OCI-LY7 (cell line): ENCODE results near the gene TMEM59L. TPM values are rescaled to one million over a fixed set of nuclear protein-coding genes. Genes with fewer than 3 reads are reported as not detected.

Experiments used
- BruUV-seq: library from RNA; stranded (reverse); fragments of 400-500 nt; replicated peaks from 2 replicates; lab custom pipeline; 2021; lab: Mats Ljungman, UMichigan
- CTCF ChIA-PET: fragments of 300-600 bp; sonication (Branson Sonifier 250); formaldehyde crosslinking; loops from one replicate; lab custom pipeline; 2022; ENCODE audit warnings: antibody characterized with exemption; ENCODE audit not compliant: unreplicated experiment; lab: Charles Lee
- POLR2A ChIA-PET: fragments of 300-600 bp; sonication (Branson Sonifier 250); formaldehyde crosslinking; loops from one replicate; lab custom pipeline; 2022; ENCODE audit warnings: antibody characterized with exemption; lab: Charles Lee
- DNase-seq: peaks from one replicate; pipeline ENCODE4 v3.0.0-alpha.2; 2015; ENCODE audit warnings: low spot score
- H2AFZ ChIP-seq: fragments of 200-600 bp; sonication (generic), shearing (Covaris generic); 2 replicates; pipeline ENCODE4 v1.6.1; 2014; ENCODE audit warnings: mild to moderate bottlenecking, antibody characterized with exemption, low read length, moderate library complexity
- H3K27ac ChIP-seq: fragments of 200-600 bp; sonication (generic); 2 replicates; pipeline ENCODE4 v1.5.1; 2014; ENCODE audit warnings: mixed run types, low read depth, mild to moderate bottlenecking, moderate library complexity, low read length, inconsistent platforms; ENCODE audit not compliant: poor library complexity, severe bottlenecking
- H3K36me3 ChIP-seq: fragments of 200-600 bp; sonication (generic); 2 replicates; pipeline ENCODE4 v1.6.1; 2014; ENCODE audit warnings: mild to moderate bottlenecking, antibody characterized with exemption, low read length, moderate library complexity, mixed read lengths; ENCODE audit not compliant: insufficient read depth
- H3K4me1 ChIP-seq: fragments of 200-600 bp; sonication (generic); 2 replicates; pipeline ENCODE4 v1.5.1; 2014; ENCODE audit warnings: mild to moderate bottlenecking, low read length; ENCODE audit not compliant: insufficient read depth, poor library complexity, severe bottlenecking
- H3K4me2 ChIP-seq: fragments of 200-600 bp; sonication (generic); 2 replicates; pipeline ENCODE4 v1.6.1; 2014; ENCODE audit warnings: mild to moderate bottlenecking, low read length
- H3K4me3 ChIP-seq: fragments of 200-600 bp; sonication (generic); 2 replicates; pipeline ENCODE4 v1.5.1; 2014; ENCODE audit warnings: mild to moderate bottlenecking, low read depth, low read length; ENCODE audit not compliant: poor library complexity, severe bottlenecking
- H3K79me2 ChIP-seq: fragments of 200-600 bp; sonication (generic); 2 replicates; pipeline ENCODE4 v1.6.1; 2016; ENCODE audit warnings: low read depth, mild to moderate bottlenecking, low read length, moderate library complexity, mixed read lengths; ENCODE audit not compliant: insufficient read depth
- H3K9me2 ChIP-seq: fragments of 200-600 bp; sonication (generic); 2 replicates; pipeline ENCODE4 v1.6.1; 2016; ENCODE audit warnings: mild to moderate bottlenecking, low read length, mixed read lengths; ENCODE audit not compliant: insufficient read depth
- H3K9me3 ChIP-seq: fragments of 200-600 bp; sonication (generic); 2 replicates; pipeline ENCODE4 v1.6.1; 2014; ENCODE audit warnings: mild to moderate bottlenecking, mixed run types, low read length, mixed read lengths
- H4K20me1 ChIP-seq: fragments of 200-600 bp; sonication (generic); 2 replicates; pipeline ENCODE4 v1.6.1; 2014; ENCODE audit warnings: mild to moderate bottlenecking, antibody characterized with exemption, low read length, moderate library complexity, mixed read lengths; ENCODE audit not compliant: insufficient read depth
- CTCF ChIP-seq: fragments of 200-600 bp; sonication (generic); conservative IDR thresholded peaks from 2 replicates; pipeline ENCODE4 v1.5.1; 2014; ENCODE audit warnings: mild to moderate bottlenecking, antibody characterized with exemption, low read length, moderate library complexity, mixed read lengths
- EZH2phosphoT487 ChIP-seq: fragments of 200-600 bp; sonication (generic); IDR thresholded peaks from 2 replicates; pipeline ENCODE4 v1.6.1; 2018; ENCODE audit warnings: low read depth, borderline replicate concordance, mild to moderate bottlenecking, mixed run types, antibody characterized with exemption, low read length, moderate library complexity, mixed read lengths
- intact Hi-C: fragments of 100-400 bp; cut with micrococcal nuclease; formaldehyde crosslinking; loops from one replicate; pipeline ENCODE4 v1.10.0; 2022; ENCODE audit not compliant: unreplicated experiment
- total RNA-seq, 2 experiments: library from RNA; depleted of rRNA in 1 of 2; stranded (reverse); fragments of >200 nt in 1 of 2; shearing (Covaris generic) in 1 of 2; gene quantifications; 2 replicates each; pipeline ENCODE4 v1.2.3, GENCODE V29; 2014 to 2022

The TMEM59L gene
- total RNA-seq, 2 experiments from 2014 or later = 0.84 to 1.0 TPM

- no peaks in the 10 kb centered on the region for H3K9me3 ChIP-seq
- no peaks in the 10 kb centered on the region for H4K20me1 ChIP-seq
- no TSS peak for BruUV-seq
- DNase-seq = no peak
- H3K4me3 ChIP-seq = no peak overlapping the region
- peaks cover under 1% of the 10 kb centered on the region for H3K4me1 ChIP-seq
- H2AFZ ChIP-seq = no peak overlapping the region
- H3K9me2 ChIP-seq = no peaks in the 10 kb centered on the region
- no peak overlapping the region for H3K27ac ChIP-seq
- intact Hi-C loops = no loop called here
- POLR2A ChIA-PET = interaction anchor here (0.6 kb wide), 1 partner anchor 47 kb away, joined by 3 read pairs; the partner anchor contains the start of gene TMEM59L
- no peak overlapping the region for H3K4me2 ChIP-seq
- H3K79me2 ChIP-seq = no peaks in the 10 kb centered on the region
- no peaks in the 10 kb centered on the region for H3K36me3 ChIP-seq
- CTCF ChIA-PET = no interaction called here
- TF ChIP-seq EZH2phosphoT487 (no peak), CTCF (no peak)
Observed at GRCh38 chr19:18660051-18660910, 47.6 kb downstream of the TMEM59L start.

- ChIA-PET CTCF (no interaction called here), POLR2A (interaction anchor here (0.6 kb wide), 1 partner anchor 48 kb away, joined by 3 read pairs; the partner anchor contains the start of gene TMEM59L)
- no peaks in the 10 kb centered on the region for H3K79me2 ChIP-seq
- intact Hi-C loops = no loop called here
- H3K4me3 ChIP-seq = no peak overlapping the region
- no peak overlapping the region for H3K27ac ChIP-seq
- H3K4me1 ChIP-seq = peaks cover 8% of the 10 kb centered on the region
- H3K4me2 ChIP-seq = no peak overlapping the region
- no peaks in the 10 kb centered on the region for H3K36me3 ChIP-seq
- no peaks in the 10 kb centered on the region for H3K9me2 ChIP-seq
- H3K9me3 ChIP-seq = no peaks in the 10 kb centered on the region
- H2AFZ ChIP-seq = no peak overlapping the region
- no TSS peak for BruUV-seq
- TF ChIP-seq CTCF = no peak
- no peak for TF ChIP-seq EZH2phosphoT487
- H4K20me1 ChIP-seq = no peaks in the 10 kb centered on the region
- no peak for DNase-seq
Observed at GRCh38 chr19:18660939-18661670, 48.4 kb downstream of the TMEM59L start.
